ENCODE measurements around the gene ABTB1. TPM values are rescaled to one million over a fixed set of nuclear protein-coding genes. Genes with fewer than 3 reads are reported as not detected.

ABTB1 gene
- total RNA-seq, 1 donor from 2014 or later = 35.0 TPM

DNA sequence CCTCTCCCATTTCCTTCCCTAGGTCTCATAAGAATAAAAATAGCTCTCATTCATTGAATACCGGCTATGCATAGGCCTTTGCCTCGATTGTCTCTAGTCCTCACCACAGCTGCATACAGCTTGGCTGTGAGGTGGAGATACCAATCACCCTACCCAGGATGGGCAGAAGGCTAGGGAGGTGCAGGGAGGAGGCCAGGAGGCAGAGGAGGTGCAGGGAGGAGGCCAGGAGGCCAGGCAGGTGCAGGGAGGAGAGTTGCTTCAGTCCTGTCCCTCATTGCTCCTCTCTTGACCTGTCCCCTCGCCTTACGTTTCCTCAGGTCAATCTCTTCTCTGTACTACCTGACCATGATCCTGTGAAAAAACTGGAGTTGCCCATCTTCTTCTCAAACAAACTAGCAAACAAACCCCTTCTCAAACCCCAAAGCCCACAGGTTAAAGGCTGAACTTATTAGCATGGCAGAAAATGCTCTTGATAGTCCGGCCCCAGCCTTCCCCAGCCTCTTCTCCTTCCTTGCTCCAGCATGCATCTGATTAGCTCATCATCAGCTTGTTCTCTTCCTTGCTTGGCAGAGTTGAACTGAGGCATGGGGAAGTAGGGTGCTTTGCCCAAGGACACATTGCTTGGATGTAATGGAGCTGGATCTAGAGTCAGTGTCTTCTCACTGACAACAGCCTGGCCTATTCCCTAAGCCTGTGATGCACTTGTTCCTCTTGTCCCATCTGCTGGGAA is 27.9 kb upstream of the ABTB1 start:
- no peak overlapping the region for H3K4me3 Mint-ChIP-seq (ENCODE audit: unreplicated experiment)
- H3K4me1 Mint-ChIP-seq (ENCODE audit: low read depth, unreplicated experiment) = no peaks in the 10 kb centered on the region
- TF ChIP-seq, protein P1, sequence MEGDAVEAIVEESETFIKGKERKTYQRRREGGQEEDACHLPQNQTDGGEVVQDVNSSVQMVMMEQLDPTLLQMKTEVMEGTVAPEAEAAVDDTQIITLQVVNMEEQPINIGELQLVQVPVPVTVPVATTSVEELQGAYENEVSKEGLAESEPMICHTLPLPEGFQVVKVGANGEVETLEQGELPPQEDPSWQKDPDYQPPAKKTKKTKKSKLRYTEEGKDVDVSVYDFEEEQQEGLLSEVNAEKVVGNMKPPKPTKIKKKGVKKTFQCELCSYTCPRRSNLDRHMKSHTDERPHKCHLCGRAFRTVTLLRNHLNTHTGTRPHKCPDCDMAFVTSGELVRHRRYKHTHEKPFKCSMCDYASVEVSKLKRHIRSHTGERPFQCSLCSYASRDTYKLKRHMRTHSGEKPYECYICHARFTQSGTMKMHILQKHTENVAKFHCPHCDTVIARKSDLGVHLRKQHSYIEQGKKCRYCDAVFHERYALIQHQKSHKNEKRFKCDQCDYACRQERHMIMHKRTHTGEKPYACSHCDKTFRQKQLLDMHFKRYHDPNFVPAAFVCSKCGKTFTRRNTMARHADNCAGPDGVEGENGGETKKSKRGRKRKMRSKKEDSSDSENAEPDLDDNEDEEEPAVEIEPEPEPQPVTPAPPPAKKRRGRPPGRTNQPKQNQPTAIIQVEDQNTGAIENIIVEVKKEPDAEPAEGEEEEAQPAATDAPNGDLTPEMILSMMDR (IDR thresholded peaks at IDR 0.05; ENCODE audit: partially characterized antibody, unreplicated experiment) = no peak
- H3K9me3 Mint-ChIP-seq (ENCODE audit: unreplicated experiment) = no peaks in the 10 kb centered on the region
- H3K27me3 Mint-ChIP-seq (ENCODE audit: unreplicated experiment) = no peaks in the 10 kb centered on the region
- H3K36me3 Mint-ChIP-seq (ENCODE audit: unreplicated experiment) = no peaks in the 10 kb centered on the region
- DNase-seq = no peak
- H3K27ac Mint-ChIP-seq (ENCODE audit: unreplicated experiment) = no peak overlapping the region

DNA sequence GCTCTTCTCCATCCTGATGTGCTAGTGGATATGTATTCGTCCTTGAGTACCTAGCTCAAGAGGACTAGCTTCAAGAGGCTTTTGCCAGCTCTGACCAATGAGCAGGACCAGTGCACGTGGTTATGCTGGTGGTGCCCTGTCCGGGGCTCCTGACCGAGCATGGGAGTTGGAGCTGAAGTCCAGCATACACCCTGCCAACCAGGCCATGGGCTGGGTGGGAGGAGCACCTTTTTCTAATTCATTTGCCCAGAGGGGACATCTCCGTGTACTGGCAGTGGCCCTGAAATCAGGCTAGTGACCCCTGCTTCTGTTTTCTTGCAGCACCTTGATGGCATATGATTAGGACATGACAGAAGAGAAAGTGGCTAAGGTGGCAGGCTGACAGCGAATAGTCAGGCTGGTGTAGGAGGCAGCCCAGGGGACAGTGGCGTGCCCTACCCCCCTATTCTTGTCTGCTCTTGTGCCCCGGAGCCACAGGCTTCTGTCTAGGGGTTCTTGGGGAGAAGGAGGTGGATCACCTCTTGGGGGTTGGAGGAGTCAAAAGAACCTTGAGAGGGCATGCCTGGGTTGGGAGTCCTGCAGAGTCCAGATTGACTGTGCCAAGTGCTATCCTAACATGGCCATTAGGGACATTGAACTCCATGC is 27.3 kb upstream of the ABTB1 start:
- no peaks in the 10 kb centered on the region for H3K27me3 Mint-ChIP-seq (ENCODE audit: unreplicated experiment)
- no peak for DNase-seq
- H3K4me3 Mint-ChIP-seq (ENCODE audit: unreplicated experiment) = no peak overlapping the region
- H3K36me3 Mint-ChIP-seq (ENCODE audit: unreplicated experiment) = no peaks in the 10 kb centered on the region
- H3K27ac Mint-ChIP-seq (ENCODE audit: unreplicated experiment) = no peak overlapping the region
- no peaks in the 10 kb centered on the region for H3K4me1 Mint-ChIP-seq (ENCODE audit: low read depth, unreplicated experiment)
- TF ChIP-seq, protein P1 (IDR thresholded peaks at IDR 0.05; ENCODE audit: partially characterized antibody, unreplicated experiment) = no peak
- no peaks in the 10 kb centered on the region for H3K9me3 Mint-ChIP-seq (ENCODE audit: unreplicated experiment)

DNA sequence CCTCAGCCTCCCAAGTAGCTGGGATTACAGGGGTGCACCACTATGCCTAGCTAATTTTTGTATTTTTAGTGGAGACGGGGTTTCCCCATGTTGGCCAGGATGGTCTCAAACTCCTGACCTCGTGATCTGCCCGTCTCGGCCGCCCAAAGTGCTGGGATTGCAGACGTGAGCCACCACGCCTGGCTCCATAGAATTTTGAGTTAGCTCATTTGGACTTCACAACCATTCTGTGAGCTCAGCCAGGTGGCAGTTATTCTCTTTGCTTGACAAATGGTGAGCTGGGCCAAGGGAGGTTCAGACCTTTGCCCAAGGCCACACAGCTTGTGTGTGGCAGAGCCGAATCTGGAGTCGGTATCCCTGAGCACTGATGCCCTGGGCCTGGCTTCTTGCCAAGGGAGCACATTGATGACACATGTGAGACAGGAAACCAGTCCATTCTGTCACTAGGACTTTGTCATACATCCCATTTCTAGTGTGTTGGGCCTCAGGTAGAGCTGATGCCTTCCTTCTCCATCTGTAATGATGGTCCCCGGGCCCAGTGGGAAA is 26.2 kb upstream of the ABTB1 start:
- Mint-ChIP-seq H3K36me3 (ENCODE audit: unreplicated experiment) (no peaks in the 10 kb centered on the region), H3K27me3 (ENCODE audit: unreplicated experiment) (no peaks in the 10 kb centered on the region), H3K27ac (ENCODE audit: unreplicated experiment) (no peak overlapping the region)

DNA sequence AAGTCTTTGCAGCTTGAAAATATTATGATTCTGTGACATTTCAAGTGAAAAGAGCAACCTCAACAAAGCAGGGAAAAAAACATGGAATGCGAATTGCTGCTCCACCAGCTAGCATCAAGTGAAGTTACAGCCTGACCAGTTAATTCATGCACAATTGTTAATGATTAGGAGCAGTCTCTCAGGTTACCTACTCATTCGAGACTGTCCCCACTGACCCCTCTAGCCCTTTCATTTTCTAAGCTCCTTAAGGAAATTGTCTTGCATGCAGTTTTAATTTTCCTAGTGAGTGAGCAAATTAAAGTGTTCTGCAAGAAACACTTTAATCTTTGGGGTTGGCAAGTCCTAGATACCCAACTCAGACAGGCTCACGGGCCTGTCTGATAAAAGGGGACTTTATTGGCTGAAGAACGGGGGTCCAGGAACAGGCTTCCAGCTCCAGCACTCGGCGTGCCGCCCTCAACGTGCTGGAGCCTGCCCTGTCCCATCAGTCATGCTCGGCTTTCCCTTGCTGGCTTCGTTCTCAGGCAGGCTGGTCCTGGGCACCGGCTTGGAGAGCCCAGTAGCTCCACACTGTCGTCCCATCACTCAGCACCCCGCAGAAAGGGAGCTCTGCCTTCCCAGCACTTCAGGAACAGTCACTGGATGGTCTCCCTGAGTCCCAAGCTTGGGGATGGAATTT is 25.4 kb upstream of the ABTB1 start:
- TF ChIP-seq, protein P1 (IDR thresholded peaks at IDR 0.05; ENCODE audit: partially characterized antibody, unreplicated experiment) = no peak
- Mint-ChIP-seq H3K27me3 (ENCODE audit: unreplicated experiment) (no peaks in the 10 kb centered on the region), H3K27ac (ENCODE audit: unreplicated experiment) (no peak overlapping the region), H3K36me3 (ENCODE audit: unreplicated experiment) (no peaks in the 10 kb centered on the region), H3K9me3 (ENCODE audit: unreplicated experiment) (no peaks in the 10 kb centered on the region), H3K4me1 (ENCODE audit: low read depth, unreplicated experiment) (no peaks in the 10 kb centered on the region), H3K4me3 (ENCODE audit: unreplicated experiment) (no peak overlapping the region)
- DNase-seq = no peak

More for the DNA sequence above, 26.2 kb upstream of the ABTB1 start:
- DNase-seq = no peak
- TF ChIP-seq, protein P1 (IDR thresholded peaks at IDR 0.05; ENCODE audit: partially characterized antibody, unreplicated experiment) = no peak
- no peak overlapping the region for H3K4me3 Mint-ChIP-seq (ENCODE audit: unreplicated experiment)
- no peaks in the 10 kb centered on the region for H3K4me1 Mint-ChIP-seq (ENCODE audit: low read depth, unreplicated experiment)
- no peaks in the 10 kb centered on the region for H3K9me3 Mint-ChIP-seq (ENCODE audit: unreplicated experiment)

Data from glutamatergic neuron (in vitro differentiated cells).